DMS53 (cell line): Measurements from ENCODE around the gene NR0B2.

Source experiments
- DNase-seq: peaks from one replicate; lab custom pipeline; 2025; lab: John Stamatoyannopoulos, UW

NR0B2 gene

GRCh38 chr1:26936823-26937222 is 23.0 kb upstream of the NR0B2 start:
- no peak for DNase-seq

DNA sequence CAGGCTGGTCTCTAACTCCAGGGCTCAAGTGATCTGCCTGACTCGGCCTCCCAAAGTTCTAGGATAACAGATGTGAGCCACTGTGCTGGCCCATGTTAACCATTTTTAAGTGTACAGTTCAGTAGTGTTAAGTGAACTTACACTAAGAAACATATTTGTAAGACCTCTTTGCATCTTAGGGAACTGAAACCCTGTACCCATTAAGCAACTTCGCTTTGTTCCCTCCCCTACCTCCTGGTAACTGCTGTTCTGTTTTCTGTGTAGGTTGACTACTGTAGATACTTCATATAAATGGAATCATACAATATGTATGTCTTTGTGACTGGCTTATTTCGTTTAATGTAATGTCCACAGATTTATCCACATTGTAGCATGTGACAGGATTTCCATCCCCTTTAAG is 18.8 kb upstream of the NR0B2 start:
- DNase-seq: no peak

- DNase-seq: no peak
These were observed 9.9 kb upstream of the NR0B2 start for GRCh38 chr1:26923711-26924110.

DNA sequence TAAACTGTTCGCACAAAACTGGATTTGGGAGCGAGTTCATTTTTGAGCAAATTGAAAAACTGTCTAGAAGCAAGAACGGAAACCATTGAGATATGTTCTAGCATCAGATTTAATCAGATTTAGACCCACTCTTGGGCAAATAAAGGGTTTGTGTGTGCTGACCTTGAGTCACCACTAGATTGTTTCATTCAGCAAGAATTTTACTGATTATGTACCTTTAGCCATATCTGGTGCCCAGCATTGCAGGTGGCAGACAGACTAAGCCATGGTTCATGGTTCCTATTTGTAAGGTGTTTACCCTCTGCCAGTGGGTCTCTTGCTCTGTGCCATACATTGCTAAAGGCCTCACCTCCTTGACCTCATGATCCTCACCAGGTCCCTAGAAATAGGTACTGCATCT is 9.1 kb upstream of the NR0B2 start:
- no peak for DNase-seq

DNA sequence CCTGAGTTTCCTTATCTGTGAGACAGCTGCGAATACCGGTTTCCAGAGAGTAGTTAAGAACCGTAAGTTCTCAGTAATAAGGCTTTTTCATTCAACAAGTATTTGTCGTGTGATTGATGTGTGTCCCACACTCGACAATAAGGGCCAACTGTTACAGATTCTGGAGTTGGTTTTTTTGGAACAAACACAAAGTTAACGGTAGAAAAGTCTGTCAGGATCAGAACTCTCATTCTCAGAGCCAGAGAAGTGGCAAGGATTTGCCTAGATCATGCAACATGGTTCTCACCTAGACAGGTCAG is 8.6 kb upstream of the NR0B2 start:
- DNase-seq: peak; percentile 35

- DNase-seq: peak; percentile 100
These were observed 8.0 kb upstream of the NR0B2 start, which contains the start of gene NUDC for GRCh38 chr1:26921540-26922430. NUDC (plus strand) TSS chr1:26921743; CDS start chr1:26921849, 106 bp downstream.

GRCh38 chr1:26921126-26921539 is 7.4 kb upstream of the NR0B2 start:
- no peak for DNase-seq

DNA sequence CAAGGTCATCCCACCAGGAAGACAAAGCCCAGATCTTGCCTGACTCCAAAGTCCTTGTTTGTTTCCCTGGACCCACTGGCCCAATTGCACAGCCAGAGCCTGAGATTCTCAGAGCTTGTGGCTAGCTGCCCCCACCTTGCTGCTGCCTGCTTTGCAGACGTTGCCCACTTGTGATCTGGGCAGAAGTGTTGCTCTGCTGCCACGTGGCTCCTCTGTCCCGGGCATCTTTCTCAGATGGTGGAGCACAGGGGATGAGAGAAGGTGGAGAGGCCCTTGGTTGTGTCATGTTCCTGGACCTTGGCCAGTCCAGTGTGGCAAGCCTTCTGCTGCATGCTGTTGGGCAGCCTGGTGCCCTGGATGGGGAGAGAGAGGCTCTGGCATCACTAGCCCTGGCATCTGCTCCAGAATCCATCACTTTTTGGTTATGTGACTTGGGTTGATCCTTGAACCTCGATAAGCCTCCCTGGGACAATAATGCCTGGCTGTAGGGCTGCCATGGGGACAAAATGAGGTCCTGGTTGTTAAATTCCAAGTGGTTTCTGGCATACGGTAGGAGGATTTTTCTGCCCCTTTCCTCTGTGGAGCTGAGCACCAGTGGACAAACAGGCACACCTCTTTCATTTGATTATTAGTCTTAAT is 1.5 kb upstream of the NR0B2 start:
- DNase-seq: peak; percentile 79

DNA sequence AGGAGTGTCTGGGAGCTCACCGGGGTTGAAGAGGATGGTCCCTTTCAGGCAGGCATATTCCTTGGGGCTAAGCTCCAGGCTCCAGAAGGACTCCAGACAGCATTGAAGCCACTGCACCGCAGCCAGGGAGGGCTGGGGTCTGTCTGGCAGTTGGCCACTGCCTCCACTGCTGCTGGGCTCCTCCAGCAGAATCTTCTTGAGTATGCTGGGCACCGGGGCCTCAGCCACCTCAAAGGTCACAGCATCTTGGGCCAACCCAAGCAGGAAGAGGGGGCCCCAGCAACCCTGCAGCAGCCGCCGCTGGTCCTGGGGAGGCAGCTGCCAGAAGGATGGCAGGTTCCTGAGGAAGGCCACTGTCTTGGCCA is 404 bp downstream of the NR0B2 start:
- no peak for DNase-seq

- no peak for DNase-seq
These were observed 1.7 kb downstream of the NR0B2 start for GRCh38 chr1:26912147-26912490.

- DNase-seq: no peak
These were observed 2.2 kb downstream of the NR0B2 start for GRCh38 chr1:26911399-26912146.

- DNase-seq: peak; percentile 49
These were observed 3.2 kb downstream of the NR0B2 start for GRCh38 chr1:26910343-26911160.

GRCh38 chr1:26909951-26910342 is 3.8 kb downstream of the NR0B2 start:
- DNase-seq: no peak

- peak; percentile 95 for DNase-seq
These were observed 6.5 kb downstream of the NR0B2 start for GRCh38 chr1:26907071-26907917.

GRCh38 chr1:26900815-26901511 is 12.8 kb downstream of the NR0B2 start:
- peak; percentile 32 for DNase-seq

GRCh38 chr1:26900001-26900814 is 13.6 kb downstream of the NR0B2 start, which contains the start of gene GPATCH3:
GPATCH3 (minus strand) TSS chr1:26900467; CDS start chr1:26900442, 25 bp downstream.
- peak; percentile 97 for DNase-seq

- no peak for DNase-seq
These were observed 16.4 kb downstream of the NR0B2 start for GRCh38 chr1:26897351-26897750.

DNA sequence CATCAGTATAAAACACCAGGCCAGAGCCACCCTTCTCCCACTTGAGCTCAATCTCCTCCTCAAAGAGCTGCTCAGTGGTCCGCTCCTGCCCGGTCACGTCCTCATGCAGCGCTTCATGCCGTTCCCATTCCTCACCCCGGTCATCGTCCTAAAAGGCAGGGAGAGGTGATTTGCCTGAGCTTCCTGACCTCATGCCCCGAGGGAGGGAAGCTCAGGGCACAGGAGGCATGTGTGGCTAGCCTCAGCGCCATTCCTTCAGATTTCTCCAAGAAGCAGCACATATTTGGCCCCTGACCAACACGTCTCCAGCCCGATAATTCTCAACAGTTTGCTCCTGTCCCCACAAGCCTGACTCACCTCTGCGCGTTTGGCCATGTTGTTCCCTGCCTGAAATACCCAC is 19.5 kb downstream of the NR0B2 start:
- DNase-seq: no peak

GRCh38 chr1:26890467-26890796 is 23.3 kb downstream of the NR0B2 start:
- peak; percentile 53 for DNase-seq
